ENCODE data around the gene ALKBH7. TPM values are rescaled to one million over a fixed set of nuclear protein-coding genes. Genes with fewer than 3 reads are reported as not detected.
"Not testable (repeated sequence)": the region's sequence is repeated elsewhere in the genome, so short reads cannot be mapped to it uniquely, and the experiment has no call there.

ALKBH7 gene
- total and polyA plus RNA-seq, 5 experiments from 2014 or later, result 73.7 to 162 (median 130) TPM

DNA sequence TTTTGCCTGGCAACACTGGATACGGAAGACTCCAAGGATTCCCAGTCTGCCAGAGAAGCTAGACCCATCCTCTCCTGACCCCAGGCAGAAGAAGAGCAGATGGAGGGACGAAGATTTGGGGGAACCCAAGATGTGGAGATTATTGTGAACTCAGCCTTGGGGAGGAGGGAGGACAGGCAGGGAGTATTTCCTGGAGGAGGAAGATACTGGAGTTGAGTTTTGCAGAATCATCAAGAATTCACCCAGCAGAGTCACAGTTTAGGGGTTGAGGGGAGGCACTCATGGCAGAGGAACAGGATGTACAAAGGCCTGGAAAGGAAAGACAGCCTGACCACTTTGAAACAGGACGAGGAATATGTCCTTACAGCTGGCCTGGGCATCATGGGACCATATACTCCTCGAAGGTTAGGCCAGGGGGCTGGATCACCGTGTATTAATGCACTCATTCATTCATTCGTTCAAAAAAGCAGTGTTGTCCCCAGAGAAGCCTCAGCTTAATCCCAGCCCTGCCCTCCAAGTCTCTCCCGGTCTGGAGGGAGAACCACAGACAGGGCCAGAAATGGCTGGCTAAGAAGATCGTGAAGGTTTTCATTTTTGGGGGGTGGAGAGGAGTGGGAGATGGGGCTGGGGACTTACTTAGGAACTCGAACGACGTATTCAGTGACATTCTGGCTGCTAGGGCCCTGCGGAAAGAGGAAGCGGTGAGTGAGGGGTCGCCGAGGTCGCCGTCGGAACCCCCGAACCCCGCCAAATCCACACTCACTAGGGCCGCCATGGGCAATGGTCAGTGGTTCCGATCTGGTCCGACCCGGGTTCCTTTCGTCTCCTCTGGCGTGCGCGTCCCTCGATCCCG lies 19.9 kb downstream of the ALKBH7 start:
- ATAC-seq (no peak), DNase-seq (peak in 1 of 10 donors; percentile 10)
- Mint-ChIP-seq H3K4me1 (peaks cover 19 to 39% (median 28%) of the 10 kb centered on the region in 4 donors), H3K27me3 (no peaks in the 10 kb centered on the region), H3K36me3 (peaks cover 0 to 35% (median 6%) of the 10 kb centered on the region in 3 donors), H3K9me3 (no peaks in the 10 kb centered on the region), H3K4me3 (peak overlapping the region; percentile 85 to 96 (median 94)), H3K27ac (peak overlapping the region; percentile 89 to 99 (median 99))
- POLR2A ChIA-PET, result interaction anchor here (0.6 to 3.3 kb wide), 5 partner anchors 19 to 55 kb away, joined by 3 to 21 read pairs (median 10); partner anchors contain the start of genes ALKBH7, CLPP and KHSRP

GRCh38 chr19:6393074-6393982 lies 20.7 kb downstream of the ALKBH7 start, which contains the start of gene GTF2F1:
GTF2F1 (minus strand) TSS chr19:6393164; CDS start chr19:6392995, 169 bp downstream.
- peaks cover 0 to 27% (median 4%) of the 10 kb centered on the region in 3 donors for H3K36me3 Mint-ChIP-seq
- no peaks in the 10 kb centered on the region for H3K27me3 Mint-ChIP-seq
- POLR2A ChIA-PET, result interaction anchor here (1.0 to 3.3 kb wide), 5 partner anchors 20 to 131 kb away, joined by 4 to 21 read pairs (median 10); partner anchors contain the start of genes ALKBH7, CLPP and KHSRP
- H3K4me3 Mint-ChIP-seq, result peak within 1 kb of the TSS; percentile 85 to 96 (median 94)
- ATAC-seq (peak; percentile 79 to 82), DNase-seq (peak; percentile 89 to 99 (median 97))
- no peaks in the 10 kb centered on the region for H3K9me3 Mint-ChIP-seq
- peaks cover 19 to 36% (median 28%) of the 10 kb centered on the region in 4 donors for H3K4me1 Mint-ChIP-seq
- H3K27ac Mint-ChIP-seq, result peak within 1 kb of the TSS; percentile 89 to 99 (median 99)

DNA sequence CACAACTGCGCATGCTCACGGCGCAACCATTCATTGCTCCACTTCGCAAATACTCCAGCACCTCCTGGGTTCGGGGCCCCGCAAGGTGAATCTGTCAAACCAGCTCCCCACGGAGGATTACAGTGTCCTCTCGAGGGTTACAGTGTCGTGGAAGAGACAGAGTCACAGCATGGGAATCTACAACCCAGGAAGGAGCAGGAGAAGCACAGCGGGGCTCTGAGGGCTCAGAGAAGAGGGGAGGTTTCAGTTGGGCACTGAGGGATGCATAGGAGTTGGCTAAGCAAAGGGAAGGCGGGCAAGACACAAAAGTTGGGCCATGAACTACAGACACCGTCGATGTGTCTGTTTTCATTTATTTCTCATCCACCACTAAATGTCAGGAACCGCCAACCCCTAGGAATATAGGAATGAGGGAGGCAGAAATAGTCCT lies 21.4 kb downstream of the ALKBH7 start:
- H3K27ac Mint-ChIP-seq, result peak overlapping the region; percentile 89 to 99 (median 99)
- ATAC-seq (no peak), DNase-seq (peak in 3 of 10 donors; percentile 58 to 88 (median 70))
- POLR2A ChIA-PET, result interaction anchor here (0.7 to 3.3 kb wide), 5 partner anchors 22 to 1387 kb away, joined by 3 to 21 read pairs (median 10); partner anchors contain the start of genes ALKBH7, CLPP and KHSRP
- H3K9me3 Mint-ChIP-seq, result no peaks in the 10 kb centered on the region
- peaks cover 0 to 21% (median 3%) of the 10 kb centered on the region in 3 donors for H3K36me3 Mint-ChIP-seq
- peak overlapping the region; percentile 85 to 96 (median 94) for H3K4me3 Mint-ChIP-seq
- no peaks in the 10 kb centered on the region for H3K27me3 Mint-ChIP-seq
- peaks cover 19 to 35% (median 28%) of the 10 kb centered on the region in 4 donors for H3K4me1 Mint-ChIP-seq

DNA sequence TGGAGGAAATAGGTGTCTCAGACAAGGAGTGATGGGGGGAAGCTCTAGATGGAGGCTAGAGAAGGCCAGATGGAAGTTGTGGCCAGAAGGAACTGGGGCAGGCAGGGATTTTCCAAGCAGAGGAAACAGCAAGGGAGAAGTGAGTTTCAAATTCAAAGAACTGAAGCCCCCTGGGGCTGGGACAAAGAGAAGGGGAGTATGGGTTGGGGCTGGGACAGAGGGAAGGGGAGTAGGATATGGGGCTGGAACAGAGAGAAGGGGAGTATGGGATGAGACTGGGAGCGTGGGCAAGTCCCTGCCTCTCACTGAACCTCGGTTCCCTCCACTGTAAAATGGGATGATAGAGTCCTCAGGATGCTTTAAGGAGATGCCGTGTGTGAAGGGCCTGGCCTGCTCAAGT lies 22.2 kb downstream of the ALKBH7 start:
- Mint-ChIP-seq H3K27ac (peak overlapping the region in 8 of 10 donors; percentile 60 to 99 (median 84)), H3K27me3 (no peaks in the 10 kb centered on the region), H3K4me3 (peak overlapping the region; percentile 45 to 90 (median 65)), H3K36me3 (peaks cover 0 to 16% (median 0%) of the 10 kb centered on the region in 3 donors), H3K9me3 (no peaks in the 10 kb centered on the region), H3K4me1 (peaks cover 19 to 34% (median 28%) of the 10 kb centered on the region in 4 donors)
- DNase-seq (no peak), ATAC-seq (no peak)
- POLR2A ChIA-PET, result interaction anchor here (0.7 to 3.3 kb wide), 3 partner anchors 33 to 1386 kb away, joined by 3 to 21 read pairs (median 5); partner anchors contain the start of gene CLPP

DNA sequence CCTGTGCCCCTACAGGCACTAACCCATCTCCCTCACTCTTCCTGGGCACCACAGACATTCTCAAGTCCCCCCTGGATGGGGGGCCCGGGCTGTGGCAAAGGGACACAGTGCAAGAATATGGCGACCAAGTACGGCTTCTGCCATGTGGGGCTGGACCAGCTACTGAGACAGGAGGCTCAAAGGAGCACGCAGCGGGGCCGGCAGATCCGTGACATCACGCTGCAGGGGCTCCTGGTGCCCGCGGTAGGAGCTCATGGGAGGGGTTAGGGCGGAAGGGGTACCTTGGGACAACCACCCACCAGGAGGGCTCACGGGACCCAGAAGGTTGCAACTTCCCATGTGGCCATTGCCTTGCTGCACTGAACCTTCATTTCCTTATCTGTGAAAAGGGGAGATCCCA lies 23.7 kb downstream of the ALKBH7 start:
- Mint-ChIP-seq H3K4me3 (no peak overlapping the region), H3K36me3 (peaks cover 0 to 5% (median 0%) of the 10 kb centered on the region in 3 donors), H3K9me3 (no peaks in the 10 kb centered on the region), H3K27ac (no peak overlapping the region), H3K4me1 (peaks cover 16 to 29% (median 23%) of the 10 kb centered on the region in 4 donors), H3K27me3 (no peaks in the 10 kb centered on the region)
- DNase-seq (no peak), ATAC-seq (no peak)
- POLR2A ChIA-PET, result interaction anchor here (1.1 kb wide), 1 partner anchor 85 kb away, joined by 3 read pairs; the partner anchor contains the start of gene DENND1C

GRCh38 chr19:6400062-6400944 lies 27.7 kb downstream of the ALKBH7 start:
- DNase-seq, H3K4me1 Mint-ChIP-seq, H3K27me3 Mint-ChIP-seq, ATAC-seq, H3K4me3 Mint-ChIP-seq, POLR2A ChIA-PET, H3K27ac Mint-ChIP-seq, H3K36me3 Mint-ChIP-seq, H3K9me3 Mint-ChIP-seq: not testable (repeated sequence)

GRCh38 chr19:6402058-6402457 lies 29.5 kb downstream of the ALKBH7 start:
- POLR2A ChIA-PET, result interaction anchor here (0.6 kb wide), 1 partner anchor 459 kb away, joined by 7 read pairs; no protein-coding TSS in a partner anchor
- Mint-ChIP-seq H3K9me3 (no peaks in the 10 kb centered on the region), H3K27ac (peak overlapping the region in 2 of 10 donors; percentile 33 to 58), H3K4me3 (no peak overlapping the region), H3K27me3 (no peaks in the 10 kb centered on the region), H3K36me3 (no peaks in the 10 kb centered on the region), H3K4me1 (no peaks in the 10 kb centered on the region)
- DNase-seq, result no peak
- ATAC-seq, result no peak

- no peak overlapping the region for H3K4me3 Mint-ChIP-seq
- POLR2A ChIA-PET, result interaction anchor here (0.6 kb wide), 1 partner anchor 460 kb away, joined by 7 read pairs; no protein-coding TSS in a partner anchor
- H3K9me3 Mint-ChIP-seq, result no peaks in the 10 kb centered on the region
These were observed 30.4 kb downstream of the ALKBH7 start for GRCh38 chr19:6402837-6403608.

GRCh38 chr19:6406401-6406800 lies 33.8 kb downstream of the ALKBH7 start:
- Mint-ChIP-seq H3K4me1 (no peaks in the 10 kb centered on the region), H3K4me3 (no peak overlapping the region), H3K27me3 (no peaks in the 10 kb centered on the region), H3K36me3 (no peaks in the 10 kb centered on the region), H3K27ac (no peak overlapping the region), H3K9me3 (no peaks in the 10 kb centered on the region)
- DNase-seq (no peak), ATAC-seq (no peak)
- POLR2A ChIA-PET, result no interaction called here

More at GRCh38 chr19:6402837-6403608, 30.4 kb downstream of the ALKBH7 start:
- ATAC-seq, result no peak
- no peak for DNase-seq
- H3K4me1 Mint-ChIP-seq, result no peaks in the 10 kb centered on the region
- H3K27ac Mint-ChIP-seq, result no peak overlapping the region
- H3K36me3 Mint-ChIP-seq, result no peaks in the 10 kb centered on the region
- no peaks in the 10 kb centered on the region for H3K27me3 Mint-ChIP-seq

DNA sequence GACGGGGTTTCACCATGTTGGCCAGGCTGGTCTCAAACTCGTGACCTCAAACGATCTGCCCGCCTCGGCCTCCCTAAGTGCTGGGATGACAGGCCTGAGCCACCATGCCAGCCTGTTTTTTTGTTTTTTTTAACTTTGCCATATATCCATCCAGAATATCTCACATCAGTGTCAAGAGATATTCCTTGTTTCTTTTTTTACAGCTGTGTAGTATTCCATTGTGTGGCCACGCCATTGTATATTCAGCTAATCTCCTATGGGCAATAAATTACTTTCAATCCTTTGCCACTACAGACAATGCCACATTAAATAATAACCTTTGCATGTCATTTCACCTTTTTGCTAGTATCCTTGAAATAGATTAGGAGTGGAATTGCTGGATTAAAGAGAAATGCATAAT lies 36.8 kb downstream of the ALKBH7 start:
- Mint-ChIP-seq H3K27me3 (no peaks in the 10 kb centered on the region), H3K9me3 (no peaks in the 10 kb centered on the region), H3K27ac (peak overlapping the region in 1 of 10 donors; percentile 32), H3K36me3 (peaks cover 0 to 14% (median 0%) of the 10 kb centered on the region in 3 donors), H3K4me3 (no peak overlapping the region), H3K4me1 (peaks cover 0 to 2% (median 0%) of the 10 kb centered on the region in 4 donors)
- ATAC-seq, result no peak
- POLR2A ChIA-PET, result no interaction called here
- DNase-seq, result no peak

DNA sequence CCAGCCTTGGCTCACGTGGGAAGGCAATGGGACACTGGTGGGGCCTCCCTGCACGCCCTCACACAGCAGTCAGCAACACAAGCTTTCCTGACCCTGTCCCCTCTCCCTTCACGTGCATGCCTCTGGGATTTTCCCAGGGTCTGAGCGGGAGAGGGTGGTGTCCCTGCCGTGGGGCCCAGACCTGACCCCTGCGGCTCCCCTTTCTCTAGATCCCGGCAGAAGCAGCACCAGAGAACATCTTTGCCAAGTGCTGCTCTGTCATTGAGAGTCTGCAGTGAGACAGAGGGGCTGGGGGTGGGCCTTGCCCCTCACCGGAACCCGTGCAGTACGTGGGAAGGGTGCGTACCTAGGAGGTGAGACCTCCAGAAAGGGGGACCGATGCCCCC lies 39.5 kb downstream of the ALKBH7 start:
- peaks cover 0 to 2% (median 0%) of the 10 kb centered on the region in 4 donors for H3K4me1 Mint-ChIP-seq
- no peaks in the 10 kb centered on the region for H3K27me3 Mint-ChIP-seq
- no peak for ATAC-seq
- POLR2A ChIA-PET, result no interaction called here
- H3K27ac Mint-ChIP-seq, result no peak overlapping the region
- no peaks in the 10 kb centered on the region for H3K9me3 Mint-ChIP-seq
- no peak overlapping the region for H3K4me3 Mint-ChIP-seq
- no peak for DNase-seq
- H3K36me3 Mint-ChIP-seq, result peaks cover 0 to 35% (median 0%) of the 10 kb centered on the region in 3 donors
